Measurements from ENCODE around the gene BCL11B.

DNA sequence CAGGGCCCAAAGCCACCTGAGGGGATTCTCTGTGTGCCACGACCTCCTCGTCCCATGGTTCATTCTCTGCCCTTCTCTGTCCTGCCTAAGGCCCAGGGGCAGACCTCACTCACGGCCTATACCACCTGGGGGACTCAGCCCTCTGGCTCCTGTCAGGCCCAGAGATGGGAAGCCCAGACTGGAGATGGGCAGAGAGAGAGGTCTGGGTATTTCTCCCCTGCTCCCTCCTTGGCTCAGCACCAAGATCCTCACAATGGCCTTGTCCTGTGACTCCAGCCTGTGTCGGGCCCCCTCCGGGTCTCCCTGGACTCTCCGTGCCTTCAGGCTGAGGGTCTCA, 46.9 kb upstream of the BCL11B start:
- no peak for TF ChIP-seq CTCF (conservative IDR thresholded peaks at IDR 0.05 in 1 of 2, IDR thresholded peaks at IDR 0.05 in 1 of 2; ENCODE audit: low read depth in 1 of 2, low read length in 2 of 2)
- no peak for TF ChIP-seq EZH2 (IDR thresholded peaks at IDR 0.05; ENCODE audit: low read length, missing control alignments)
